HG03439 (cell line): ENCODE data around the gene GPR139.

Experiments
- ATAC-seq: cut with Tn5 transposase; IDR thresholded peaks from one replicate; pipeline ENCODE4 v1.9.1; 2021; ENCODE audit warnings: mild to moderate bottlenecking, moderate library complexity; ENCODE audit not compliant: unreplicated experiment

The GPR139 gene

GRCh38 chr16:19991614-19992013 lies 82.1 kb downstream of the GPR139 start:
- ATAC-seq: no peak

GRCh38 chr16:19984135-19984534 lies 89.6 kb downstream of the GPR139 start:
- no peak for ATAC-seq
